ACHN (cell line): ENCODE data around the gene COX6B1.
A peak's percentile ranks its signal among the peaks of the same experiment; 100 is the strongest.
"Not testable (repeated sequence)": the region's sequence is repeated elsewhere in the genome, so short reads cannot be mapped to it uniquely, and the experiment has no call there.

Experiments used
- DNase-seq: peaks from one replicate; pipeline ENCODE4 v3.0.0-alpha.2; 2015
- in situ Hi-C: cut with HindIII; loops from 2 replicates; pipeline ENCODE4 v1.10.0; 2017; ENCODE audit warnings: low sequenced_read_pairs, low pct_ligation_motif_present, low pct_unique_long_range_greater_than_20kb

The COX6B1 gene

DNA sequence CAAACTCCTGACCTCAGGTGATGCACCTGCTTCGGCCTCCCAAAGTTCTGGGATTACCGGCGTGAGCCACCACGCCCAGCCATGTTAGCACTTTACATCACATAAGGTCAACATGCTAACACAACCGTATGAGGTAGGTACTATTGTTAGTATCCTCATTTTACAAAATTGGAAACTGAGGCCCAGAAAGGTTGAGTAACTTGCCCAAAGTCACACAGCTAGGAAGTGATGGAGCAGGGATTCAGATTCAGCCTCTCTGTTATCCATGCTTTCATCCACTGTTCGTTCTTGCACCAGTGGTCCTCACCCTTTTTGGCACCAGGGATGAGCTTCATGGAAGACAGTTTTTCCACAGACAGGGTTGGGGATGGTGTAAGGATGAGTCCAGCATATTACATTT is 8.6 kb downstream of the COX6B1 start:
- in situ Hi-C loops: no loop called here
- DNase-seq: no peak

DNA sequence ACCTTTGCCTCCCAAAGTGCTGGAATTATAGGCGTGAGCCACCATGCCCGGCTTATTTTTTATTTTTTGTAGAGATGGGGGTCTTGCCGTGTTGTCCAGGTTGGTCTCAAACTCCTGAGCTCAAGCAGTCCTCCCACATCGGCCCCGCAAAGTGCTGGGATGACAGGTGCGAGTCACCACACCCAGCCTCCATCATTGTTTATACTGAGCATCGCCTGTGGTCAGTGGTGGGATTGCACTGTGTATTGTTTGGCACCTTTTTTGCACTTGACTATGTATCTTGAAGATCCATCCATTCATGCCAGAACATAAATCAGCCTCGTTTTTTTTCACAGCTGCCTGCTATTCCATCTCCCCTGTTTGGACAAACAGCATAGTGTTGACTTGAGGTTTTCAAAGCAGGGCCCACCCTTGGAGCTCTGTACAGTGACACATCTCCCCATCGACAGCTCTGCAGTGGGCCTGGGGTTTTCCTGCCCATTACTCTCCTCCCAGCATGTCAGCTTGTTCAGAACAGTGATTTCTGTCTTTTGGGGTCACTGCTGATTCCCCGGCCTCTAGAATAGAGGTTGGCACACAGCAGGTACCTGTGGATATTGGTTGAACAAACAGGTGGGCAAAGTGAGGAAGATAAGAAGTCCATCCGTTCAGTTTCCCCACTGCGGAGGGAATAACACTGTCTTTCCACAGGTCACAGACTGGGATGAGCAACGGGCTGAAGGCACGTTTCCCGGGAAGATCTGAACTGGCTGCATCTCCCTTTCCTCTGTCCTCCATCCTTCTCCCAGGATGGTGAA is 10.0 kb downstream of the COX6B1 start:
- DNase-seq: no peak
- in situ Hi-C loops: no loop called here

DNA sequence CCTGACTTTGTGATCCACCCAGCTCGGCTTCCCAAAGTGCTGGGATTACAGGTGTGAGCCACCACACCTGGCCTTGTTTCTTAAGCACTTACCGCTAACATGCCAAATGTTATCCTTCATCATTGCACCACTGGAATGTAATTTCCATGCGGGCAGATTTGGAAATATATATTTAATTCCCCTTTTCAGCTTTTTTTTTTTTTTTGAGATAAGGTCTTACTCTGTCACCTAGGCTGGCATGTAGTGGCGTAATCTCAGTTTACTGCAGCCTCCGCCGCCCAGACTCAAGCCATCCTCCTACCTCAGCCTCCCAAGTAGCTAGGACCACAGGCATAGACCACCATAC is 13.8 kb downstream of the COX6B1 start:
- in situ Hi-C loops: no loop called here

DNA sequence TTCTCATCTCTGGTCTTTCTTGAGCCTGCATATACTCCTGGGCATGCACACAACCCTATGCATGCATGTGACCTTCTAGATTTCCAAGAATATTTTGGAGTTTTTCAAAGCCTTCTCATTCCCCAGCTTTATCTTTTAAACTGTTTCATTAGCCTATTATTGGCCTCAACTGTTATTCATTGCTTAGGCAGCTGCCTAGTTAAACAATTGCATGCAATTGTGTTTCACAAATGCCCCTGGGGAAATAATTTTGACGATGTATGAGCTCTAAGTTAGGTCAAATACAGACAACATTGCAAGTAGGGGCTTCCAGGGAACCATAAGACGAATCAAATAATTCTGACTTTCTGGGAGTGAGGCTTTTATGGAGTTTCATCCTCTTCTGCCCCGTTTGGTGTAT is 15.9 kb downstream of the COX6B1 start:
- in situ Hi-C loops: no loop called here
- DNase-seq: no peak

More for the DNA sequence above, 13.8 kb downstream of the COX6B1 start:
- DNase-seq: no peak

DNA sequence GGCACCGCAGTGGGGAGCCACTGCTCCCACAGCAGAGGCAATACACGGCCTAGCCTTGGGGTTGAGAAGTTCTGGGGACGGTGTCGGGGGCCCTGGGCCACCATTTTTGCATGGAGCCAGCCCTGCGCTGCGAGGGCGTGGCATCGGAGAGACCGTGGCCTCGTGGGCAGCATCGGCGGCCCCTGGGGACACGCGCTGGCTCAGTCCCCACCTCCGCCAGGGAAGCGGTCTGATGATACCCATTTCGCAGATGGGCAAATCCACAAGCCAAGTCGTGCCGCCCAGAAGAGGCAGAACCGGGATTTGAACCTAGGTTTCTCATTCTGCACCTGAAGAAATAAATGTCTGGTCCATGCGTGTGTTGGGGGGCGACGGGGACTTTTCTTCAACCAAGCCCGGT is 17.0 kb downstream of the COX6B1 start:
- no peak for DNase-seq
- in situ Hi-C loops: no loop called here

DNA sequence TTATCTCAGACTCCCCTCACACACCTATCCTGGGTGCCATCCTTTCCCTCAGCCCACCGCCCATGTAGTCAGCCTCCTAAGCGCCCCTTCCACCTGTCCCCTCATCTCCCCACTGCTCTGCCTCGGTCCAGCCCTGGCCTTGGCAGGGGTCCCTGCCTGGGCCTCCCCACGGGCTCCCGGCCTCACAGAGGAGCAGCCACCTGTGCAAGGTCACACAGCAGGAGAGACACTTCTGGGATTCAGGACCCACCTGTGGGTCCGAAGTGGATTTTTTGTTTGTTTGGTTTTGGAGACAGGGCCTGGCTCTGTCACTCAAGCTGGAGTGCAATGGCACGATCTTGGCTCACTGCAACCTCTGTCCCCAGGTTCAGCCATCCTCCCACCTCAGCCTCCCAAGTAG is 17.5 kb downstream of the COX6B1 start:
- in situ Hi-C loops: no loop called here
- DNase-seq: no peak

DNA sequence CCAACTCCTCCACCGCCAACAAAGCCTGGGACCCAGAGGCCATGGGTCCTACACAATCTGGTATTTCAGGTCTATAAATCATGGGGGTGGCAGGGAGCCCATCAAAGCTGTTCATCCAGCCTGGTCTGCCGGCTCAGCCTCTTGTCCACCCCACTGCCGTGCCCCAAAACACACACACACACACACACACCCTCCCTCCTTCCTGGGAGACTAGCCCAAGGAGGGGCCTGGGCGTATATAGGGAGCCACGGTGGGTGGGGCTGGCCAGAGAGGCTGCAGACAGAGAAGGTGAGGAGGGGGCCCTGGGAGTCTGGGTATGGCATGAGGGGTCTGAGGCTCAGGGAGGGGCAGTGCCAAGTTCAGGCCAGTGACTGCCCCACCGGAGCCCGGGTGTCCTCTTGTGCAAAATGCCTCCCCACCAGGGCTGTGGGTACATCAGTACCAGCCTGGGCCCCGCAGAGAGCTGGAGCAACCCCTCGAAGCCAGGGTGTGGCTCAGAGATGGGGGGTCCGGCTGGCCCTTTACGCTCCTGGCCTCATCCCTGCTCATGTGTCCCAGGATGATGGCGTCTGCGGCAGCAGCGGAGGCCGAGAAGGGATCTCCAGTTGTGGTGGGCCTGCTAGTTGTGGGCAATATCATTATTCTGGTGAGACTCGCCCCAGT is 18.3 kb downstream of the COX6B1 start, which contains the start of gene UPK1A:
TSS of gene UPK1A (plus strand) at position 267 of the 663 bp plus-strand sequence. CDS start at position 563, 296 bp downstream.
- in situ Hi-C loops: no loop called here
- DNase-seq: no peak

DNA sequence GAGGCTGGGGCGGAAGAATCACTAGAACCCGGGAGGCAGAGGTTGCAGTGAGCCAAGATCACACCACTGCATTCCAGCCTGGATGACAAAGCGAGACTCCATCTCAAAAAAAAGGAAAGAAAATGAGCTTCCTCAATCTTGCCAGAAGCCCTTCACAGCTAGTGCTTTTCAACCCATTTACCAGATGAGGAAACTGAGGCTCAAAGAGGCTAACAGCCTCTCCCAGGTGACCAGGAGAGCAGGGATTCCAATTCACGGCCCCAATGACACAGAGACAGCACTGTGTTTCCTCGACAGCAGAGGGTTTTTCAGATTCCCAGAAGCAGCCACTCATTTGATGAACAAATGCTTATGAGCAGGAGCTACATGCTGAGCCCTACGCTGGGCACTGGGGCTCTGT is 21.4 kb downstream of the COX6B1 start:
- no peak for DNase-seq
- in situ Hi-C loops: no loop called here

DNA sequence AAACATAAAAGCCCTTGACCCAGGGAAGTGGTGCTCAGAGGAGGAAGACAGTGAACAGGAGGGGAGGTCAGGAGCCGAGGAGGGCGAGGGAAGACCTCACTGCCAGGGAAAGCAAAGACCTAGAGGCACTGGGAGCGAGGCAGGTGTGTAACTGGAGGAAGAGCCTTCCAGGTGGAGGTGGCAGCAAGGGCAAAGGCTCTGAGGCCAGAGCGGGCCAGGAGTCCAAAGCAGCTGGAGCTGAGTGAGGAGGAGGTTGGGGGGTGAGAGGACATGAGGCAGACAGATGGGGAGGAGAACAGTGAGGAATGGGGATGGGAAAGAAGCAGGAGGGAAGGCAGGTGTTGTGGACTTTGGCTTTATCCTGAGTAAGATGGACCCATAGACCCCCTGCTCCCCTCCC is 21.9 kb downstream of the COX6B1 start:
- in situ Hi-C loops: no loop called here
- DNase-seq: no peak

DNA sequence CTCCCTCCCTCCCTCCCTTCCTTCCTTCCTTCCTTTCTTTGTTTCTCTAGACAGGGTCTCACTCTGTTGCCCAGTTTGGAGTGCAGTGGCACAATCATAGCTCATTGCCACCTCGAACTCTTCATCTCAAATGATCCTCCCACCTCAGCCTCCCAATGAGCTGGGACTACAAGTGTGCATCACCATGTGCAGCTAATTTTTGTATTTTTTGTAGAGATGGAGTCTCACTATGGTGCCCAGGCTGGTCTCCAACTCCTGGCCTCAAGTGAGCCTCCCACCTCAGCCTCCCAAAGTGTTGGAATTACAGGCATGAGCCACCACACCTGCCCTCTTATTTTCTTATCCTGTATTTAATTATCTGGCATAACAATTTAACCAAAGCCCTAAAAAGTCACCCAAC is 22.6 kb downstream of the COX6B1 start:
- no peak for DNase-seq
- in situ Hi-C loops: no loop called here

DNA sequence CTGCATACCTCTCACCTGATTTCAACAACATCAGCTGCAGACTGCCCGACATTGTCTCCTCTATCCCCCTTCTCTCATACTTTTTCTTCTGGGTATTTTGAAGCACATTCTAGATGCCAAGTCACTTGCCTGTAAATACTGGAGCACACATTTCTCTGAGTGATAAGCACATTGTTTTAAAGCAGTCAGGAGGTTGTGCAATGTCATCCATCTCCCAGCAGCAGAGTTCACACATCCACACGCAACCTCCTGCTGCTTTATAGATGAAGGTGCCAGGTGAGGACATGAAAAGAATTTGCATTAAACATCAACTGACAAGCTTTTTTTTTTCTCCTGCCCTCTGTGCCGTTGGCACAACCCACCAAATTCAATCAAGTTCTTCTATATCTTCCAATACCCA is 23.7 kb downstream of the COX6B1 start:
- DNase-seq: no peak
- in situ Hi-C loops: no loop called here

DNA sequence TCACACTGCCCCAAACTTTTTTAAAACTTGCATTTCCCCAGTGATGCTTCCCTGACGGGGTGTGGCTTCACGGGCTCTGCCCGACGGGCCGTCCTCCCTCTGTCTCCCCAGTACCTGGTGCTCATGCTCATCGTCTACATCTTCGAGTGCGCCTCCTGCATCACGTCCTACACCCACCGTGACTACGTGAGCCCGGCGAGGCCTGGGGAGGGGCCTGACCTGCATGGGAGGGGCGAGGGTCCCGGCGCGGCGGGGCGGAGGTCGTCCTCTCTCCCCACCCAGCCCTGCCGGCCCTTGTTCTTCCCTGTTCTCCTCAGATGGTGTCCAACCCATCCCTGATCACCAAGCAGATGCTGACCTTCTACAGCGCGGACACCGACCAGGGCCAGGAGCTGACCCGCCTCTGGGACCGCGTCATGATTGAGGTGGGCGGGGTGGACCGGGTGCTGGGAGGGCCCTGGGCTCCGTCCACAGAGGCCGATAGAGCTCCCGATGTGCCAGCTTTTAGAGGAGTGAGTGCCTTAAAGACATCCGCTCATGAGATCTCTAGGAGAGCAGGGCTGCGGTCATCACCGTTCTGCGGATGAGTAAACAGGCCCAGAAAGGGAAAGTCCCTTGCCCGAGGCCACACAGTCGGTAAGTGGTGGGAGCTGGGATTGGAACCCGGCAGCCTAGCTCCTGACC is 25.1 kb downstream of the COX6B1 start:
- DNase-seq: peak; percentile 85
- in situ Hi-C loops: no loop called here

DNA sequence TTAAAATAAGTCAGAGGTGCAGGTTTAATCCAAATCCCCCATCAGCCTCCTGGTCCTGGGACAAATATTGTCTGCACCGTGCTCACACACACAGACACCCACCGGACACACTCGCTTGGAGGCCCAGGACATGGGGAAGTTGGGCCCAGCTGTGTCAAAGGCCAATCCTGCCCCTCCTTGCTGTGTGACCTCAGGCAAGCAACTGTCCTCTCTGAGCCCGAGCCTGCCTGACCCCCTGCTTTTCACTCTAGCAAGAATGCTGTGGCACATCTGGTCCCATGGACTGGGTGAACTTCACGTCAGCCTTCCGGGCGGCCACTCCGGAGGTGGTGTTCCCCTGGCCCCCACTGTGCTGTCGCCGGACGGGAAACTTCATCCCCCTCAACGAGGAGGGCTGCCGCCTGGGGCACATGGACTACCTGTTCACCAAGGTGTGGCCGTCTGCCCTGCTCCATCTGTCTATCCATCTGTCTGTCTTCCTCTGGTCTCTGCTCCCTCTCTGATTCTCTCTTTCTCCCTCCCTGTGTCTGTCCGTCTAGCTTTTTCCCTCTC is 27.5 kb downstream of the COX6B1 start:
- in situ Hi-C loops: no loop called here

DNA sequence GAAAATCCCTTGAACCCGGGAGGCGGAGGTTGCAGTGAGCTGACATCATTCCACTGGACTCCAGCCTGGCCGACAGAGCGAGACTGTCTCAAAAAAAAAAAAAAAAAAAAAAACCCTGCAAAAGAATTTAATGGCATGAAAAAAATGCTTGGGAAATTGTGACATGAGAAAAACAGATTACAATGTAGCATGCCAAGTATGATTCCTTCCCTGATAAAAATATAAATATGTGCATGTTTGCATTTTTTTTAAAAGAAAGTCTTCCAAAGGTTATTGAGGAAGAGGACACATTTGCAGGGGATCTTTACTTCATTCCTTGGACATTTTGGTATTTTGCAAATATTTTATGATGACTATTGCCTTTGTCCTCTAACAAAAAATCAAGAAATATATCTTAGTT is 41.7 kb downstream of the COX6B1 start:
- DNase-seq: peak; percentile 21
- in situ Hi-C loops: no loop called here

More for the DNA sequence above, 27.5 kb downstream of the COX6B1 start:
- DNase-seq: no peak

DNA sequence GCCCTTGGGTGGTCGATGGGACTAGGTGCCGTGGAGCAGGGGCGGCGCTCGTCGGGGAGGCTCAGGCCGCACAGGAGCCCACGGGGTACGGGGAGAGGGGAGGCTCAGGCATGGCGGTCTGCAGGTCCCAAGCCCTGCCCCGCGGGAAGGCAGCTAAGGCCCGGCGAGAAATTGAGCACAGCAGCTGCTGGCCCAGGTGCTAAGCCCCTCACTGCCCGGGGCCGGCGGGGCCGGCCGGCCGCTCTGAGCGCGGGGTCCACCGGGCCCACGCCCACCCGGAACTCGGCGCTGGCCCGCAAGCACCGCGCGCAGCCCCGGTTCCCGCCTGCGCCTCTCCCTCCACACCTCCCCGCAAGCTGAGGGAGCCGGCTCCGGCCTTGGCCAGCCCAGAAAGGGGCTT is 43.0 kb downstream of the COX6B1 start:
- DNase-seq, in situ Hi-C loops: not testable (repeated sequence)

DNA sequence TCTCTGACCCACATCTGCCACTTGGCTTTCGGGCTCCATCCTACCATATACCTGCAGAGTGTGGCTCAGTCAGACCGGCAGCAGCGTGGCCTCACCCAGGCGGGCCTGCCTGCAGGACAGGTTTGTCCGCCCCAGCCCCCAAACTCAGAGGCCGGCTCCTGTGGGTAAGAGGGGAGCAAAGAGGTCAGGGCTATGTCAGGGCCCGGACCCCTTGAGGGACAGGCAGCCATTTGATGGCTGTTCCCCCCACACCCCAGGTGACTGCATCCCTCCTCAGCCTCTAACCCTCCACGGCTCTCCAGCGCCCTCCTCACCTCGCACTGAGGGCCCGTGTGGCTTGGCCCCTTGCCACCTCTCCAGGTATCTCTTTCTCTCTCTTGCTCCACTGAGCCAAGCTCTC is 43.9 kb downstream of the COX6B1 start:
- in situ Hi-C loops: no loop called here
- DNase-seq: no peak

DNA sequence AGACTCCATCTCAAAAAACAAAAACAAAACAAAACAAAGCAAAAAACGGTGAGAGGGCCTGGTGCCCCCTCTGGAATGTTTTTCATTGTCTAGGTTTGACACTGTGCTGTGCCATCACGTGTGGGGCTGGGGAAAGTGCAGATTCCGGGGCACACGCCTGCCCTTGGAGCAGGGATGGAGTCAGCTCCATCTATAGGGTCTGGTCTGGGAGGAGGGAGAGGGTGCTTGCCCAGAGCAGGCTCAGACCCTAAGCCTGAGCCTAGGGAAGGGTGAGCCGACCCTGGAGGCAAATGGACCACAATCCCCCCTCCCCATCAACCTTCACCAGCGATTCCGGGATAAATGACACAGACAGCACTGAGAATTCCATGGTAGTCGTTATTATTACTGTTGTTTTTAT is 45.3 kb downstream of the COX6B1 start:
- in situ Hi-C loops: no loop called here
- no peak for DNase-seq

DNA sequence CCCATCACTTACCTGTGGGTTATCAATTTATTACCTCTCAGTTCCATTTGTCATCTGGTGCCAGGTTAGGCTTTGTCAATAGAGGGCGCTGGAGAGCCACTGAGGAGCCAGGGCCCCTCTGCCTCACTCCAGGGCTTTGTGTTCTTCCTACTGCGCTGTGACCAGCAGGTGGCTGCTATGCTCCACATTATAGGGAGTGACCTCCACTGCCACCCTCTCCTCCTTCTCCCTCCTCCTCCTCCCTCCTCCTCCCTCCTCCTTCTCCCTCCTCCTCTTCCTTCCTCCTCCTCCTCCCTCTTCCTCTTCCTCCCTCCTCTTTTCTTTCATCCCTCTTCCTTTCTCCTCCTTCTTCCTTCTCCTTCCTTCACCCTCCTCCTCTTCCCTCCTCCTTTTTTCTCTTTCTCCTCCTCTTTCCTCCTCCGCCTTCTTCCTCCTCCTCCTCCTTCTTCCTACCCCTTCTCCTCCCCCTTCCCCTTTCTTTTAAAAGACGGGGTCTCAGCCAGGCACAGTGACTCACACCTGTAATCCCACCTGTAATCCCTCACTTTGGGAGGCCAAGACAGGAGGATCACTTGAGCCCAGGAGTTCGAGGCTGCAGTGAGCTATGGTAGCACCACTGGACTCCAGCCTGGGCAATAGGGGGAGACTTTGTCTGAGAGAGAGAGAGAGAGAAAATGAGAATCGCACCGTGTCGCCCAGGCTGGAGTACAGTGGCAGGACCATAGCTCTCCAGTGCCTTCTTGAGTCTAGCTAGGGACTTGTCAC is 45.9 kb downstream of the COX6B1 start:
- in situ Hi-C loops: no loop called here
- peak; percentile 82 for DNase-seq
